Measurements from ENCODE around the gene OXA1L. TPM values are rescaled to one million over a fixed set of nuclear protein-coding genes. Genes with fewer than 3 reads are reported as not detected.
A peak's percentile ranks its signal among the peaks of the same experiment; 100 is the strongest.
"Not testable (repeated sequence)": the region's sequence is repeated elsewhere in the genome, so short reads cannot be mapped to it uniquely, and the experiment has no call there.

Gene OXA1L
- total and polyA plus RNA-seq, 2 experiments from 2014 or later = 61.7 to 91.7 TPM

GRCh38 chr14:22723815-22724214 lies 42.7 kb upstream of the OXA1L start:
- no peak overlapping the region for H3K27ac ChIP-seq (ENCODE audit: low read depth)
- no peaks in the 10 kb centered on the region for H3K27me3 ChIP-seq (ENCODE audit: insufficient read depth)
- no peaks in the 10 kb centered on the region for H3K79me2 ChIP-seq (replicated peaks; ENCODE audit: insufficient read depth)
- H3K4me3 ChIP-seq = no peak overlapping the region
- TF ChIP-seq EZH2phosphoT487 (IDR thresholded peaks at IDR 0.05; ENCODE audit: unreplicated experiment) (no peak), REST (IDR thresholded peaks at IDR 0.05; ENCODE audit: unreplicated experiment) (peak; percentile 39)
- H3K36me3 Mint-ChIP-seq (ENCODE audit: low read depth) = no peaks in the 10 kb centered on the region
- no peaks in the 10 kb centered on the region for H3K4me1 ChIP-seq (ENCODE audit: insufficient read depth)
- no peak overlapping the region for H3K4me2 ChIP-seq
- H4K20me1 ChIP-seq (replicated peaks; ENCODE audit: insufficient read depth) = no peaks in the 10 kb centered on the region
- no peaks in the 10 kb centered on the region for H3K36me3 ChIP-seq (ENCODE audit: insufficient read depth)
- H3F3A ChIP-seq (replicated peaks; ENCODE audit: low read depth) = no peaks in the 10 kb centered on the region
- ATAC-seq = no peak
- DNase-seq (ENCODE audit: low spot score) = no peak
- no peaks in the 10 kb centered on the region for H3K4me1 Mint-ChIP-seq
- no peak overlapping the region for H2AFZ ChIP-seq
- no peak overlapping the region for H3K4me3 Mint-ChIP-seq
- H3K27me3 Mint-ChIP-seq (ENCODE audit: insufficient read depth, low read depth, poor library complexity) = peaks cover 4% of the 10 kb centered on the region
- H3K27ac Mint-ChIP-seq = no peak overlapping the region
- 0 out of 2 replicates have a peak, but pooled peaks cover 6% of the 10 kb centered on the region for H3K9me2 ChIP-seq (ENCODE audit: insufficient read depth)
- H3K9me3 Mint-ChIP-seq = peaks cover 4% of the 10 kb centered on the region; the same call in 1 of the 3 replicates

- H3K9me3 Mint-ChIP-seq; H3K27ac Mint-ChIP-seq; H3K36me3 ChIP-seq (ENCODE audit: insufficient read depth); ATAC-seq; H4K20me1 ChIP-seq (replicated peaks; ENCODE audit: insufficient read depth); H3K79me2 ChIP-seq (replicated peaks; ENCODE audit: insufficient read depth); DNase-seq (ENCODE audit: low spot score); H3K4me1 Mint-ChIP-seq; H3K4me3 Mint-ChIP-seq; H3K9me2 ChIP-seq (ENCODE audit: insufficient read depth); H3K27me3 Mint-ChIP-seq (ENCODE audit: insufficient read depth, low read depth, poor library complexity); H3K27ac ChIP-seq (ENCODE audit: low read depth); H3K36me3 Mint-ChIP-seq (ENCODE audit: low read depth); H2AFZ ChIP-seq; H3K4me3 ChIP-seq; H3F3A ChIP-seq (replicated peaks; ENCODE audit: low read depth); H3K4me2 ChIP-seq; H3K27me3 ChIP-seq (ENCODE audit: insufficient read depth); H3K4me1 ChIP-seq (ENCODE audit: insufficient read depth): not testable (repeated sequence)
These were observed 41.6 kb upstream of the OXA1L start for GRCh38 chr14:22724847-22725246.

GRCh38 chr14:22725374-22725773 lies 41.1 kb upstream of the OXA1L start:
- H3K4me3 ChIP-seq; H3K27ac Mint-ChIP-seq; H3K9me2 ChIP-seq (ENCODE audit: insufficient read depth); DNase-seq (ENCODE audit: low spot score); H3K4me2 ChIP-seq; H3F3A ChIP-seq (replicated peaks; ENCODE audit: low read depth); H3K4me1 Mint-ChIP-seq; H3K36me3 ChIP-seq (ENCODE audit: insufficient read depth); H3K4me1 ChIP-seq (ENCODE audit: insufficient read depth); H3K4me3 Mint-ChIP-seq; H3K27ac ChIP-seq (ENCODE audit: low read depth); H3K27me3 ChIP-seq (ENCODE audit: insufficient read depth); H3K79me2 ChIP-seq (replicated peaks; ENCODE audit: insufficient read depth); H2AFZ ChIP-seq; H4K20me1 ChIP-seq (replicated peaks; ENCODE audit: insufficient read depth); H3K9me3 Mint-ChIP-seq; H3K27me3 Mint-ChIP-seq (ENCODE audit: insufficient read depth, low read depth, poor library complexity); ATAC-seq; H3K36me3 Mint-ChIP-seq (ENCODE audit: low read depth): not testable (repeated sequence)
